Transverse colon (tissue), 4 donors: ENCODE measurements around the gene HTR2C. TPM values are rescaled to one million over a fixed set of nuclear protein-coding genes. Genes with fewer than 3 reads are reported as not detected.

ENCODE experiments used
- small RNA-seq, 4 donors: library from RNA; depleted of rRNA; stranded (forward); fragments of <200 nt; gene quantifications; one replicate each; pipeline ENCODE3, GENCODE V24; 2016
- total RNA-seq, 4 donors: library from RNA; depleted of rRNA; stranded (reverse); fragments of >200 nt; gene quantifications; one replicate each; pipeline ENCODE4 v1.1.0, GENCODE V29; 2016

Gene HTR2C
- total RNA-seq, 4 donors from 2014 or later, result not detected

Small RNA genes within 50 kb of the gene (small RNA-seq; reads per million reads assigned to genes)
- gene AL355812.1 (0 reads per million in 4 donors), gene MIR1264 (0 reads per million in 4 donors), gene MIR1298 (0 reads per million in 4 donors), gene MIR1911 (0 reads per million in 4 donors), gene MIR1912 (0 reads per million in 4 donors), gene MIR448 (0 reads per million in 4 donors), gene MIR764 (0 reads per million in 4 donors), gene SNORA35 (0 reads per million in 4 donors)
